ENCODE results near the gene BPIFB1. TPM values are rescaled to one million over a fixed set of nuclear protein-coding genes. Genes with fewer than 3 reads are reported as not detected.

BPIFB1 gene
- total RNA-seq, 1 experiment from 2014 or later = 0.10 TPM

DNA sequence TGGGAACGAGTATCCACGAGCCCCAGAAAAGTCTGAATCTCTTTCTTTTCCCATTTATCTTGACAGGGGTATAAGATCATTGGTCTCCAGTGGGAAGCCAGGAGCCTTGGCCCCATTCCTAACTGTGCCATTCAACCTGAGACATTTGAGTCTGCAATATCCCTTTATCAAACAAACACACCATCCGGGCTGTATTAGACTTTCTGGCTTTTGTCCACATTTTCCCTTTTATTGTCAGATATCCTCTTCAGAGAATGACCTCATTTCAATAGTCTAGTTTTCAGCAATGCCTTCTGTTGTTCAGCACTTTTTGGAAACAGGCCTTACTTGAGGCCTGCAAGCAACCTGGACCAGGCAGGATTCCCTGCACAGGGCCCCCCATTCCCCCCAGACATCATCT, 31.5 kb upstream of the BPIFB1 start:
- ATAC-seq (no peak), DNase-seq (ENCODE audit: low read depth, low spot score) (no peak)
- H3K27me3 ChIP-seq (ENCODE audit: control insufficient read depth, insufficient read depth, low read length) = no peaks in the 10 kb centered on the region
- H3K4me1 ChIP-seq (ENCODE audit: control insufficient read depth, insufficient read depth, low read length) = no peaks in the 10 kb centered on the region
- H3K36me3 ChIP-seq (ENCODE audit: control insufficient read depth, insufficient read depth, low read length) = no peaks in the 10 kb centered on the region
- intact Hi-C loops (cut with micrococcal nuclease; ENCODE audit: unreplicated experiment) (no loop called here), in situ Hi-C loops (cut with HindIII; ENCODE audit: low pct_unique_long_range_greater_than_20kb, low sequenced_read_pairs) (no loop called here)
- TF ChIP-seq, protein P1, sequence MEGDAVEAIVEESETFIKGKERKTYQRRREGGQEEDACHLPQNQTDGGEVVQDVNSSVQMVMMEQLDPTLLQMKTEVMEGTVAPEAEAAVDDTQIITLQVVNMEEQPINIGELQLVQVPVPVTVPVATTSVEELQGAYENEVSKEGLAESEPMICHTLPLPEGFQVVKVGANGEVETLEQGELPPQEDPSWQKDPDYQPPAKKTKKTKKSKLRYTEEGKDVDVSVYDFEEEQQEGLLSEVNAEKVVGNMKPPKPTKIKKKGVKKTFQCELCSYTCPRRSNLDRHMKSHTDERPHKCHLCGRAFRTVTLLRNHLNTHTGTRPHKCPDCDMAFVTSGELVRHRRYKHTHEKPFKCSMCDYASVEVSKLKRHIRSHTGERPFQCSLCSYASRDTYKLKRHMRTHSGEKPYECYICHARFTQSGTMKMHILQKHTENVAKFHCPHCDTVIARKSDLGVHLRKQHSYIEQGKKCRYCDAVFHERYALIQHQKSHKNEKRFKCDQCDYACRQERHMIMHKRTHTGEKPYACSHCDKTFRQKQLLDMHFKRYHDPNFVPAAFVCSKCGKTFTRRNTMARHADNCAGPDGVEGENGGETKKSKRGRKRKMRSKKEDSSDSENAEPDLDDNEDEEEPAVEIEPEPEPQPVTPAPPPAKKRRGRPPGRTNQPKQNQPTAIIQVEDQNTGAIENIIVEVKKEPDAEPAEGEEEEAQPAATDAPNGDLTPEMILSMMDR (IDR thresholded peaks at IDR 0.05) = no peak
- TF ChIP-seq TCF7L2 (IDR thresholded peaks at IDR 0.05; ENCODE audit: low read depth, low read length) (no peak), SIN3A (IDR thresholded peaks at IDR 0.05; ENCODE audit: borderline replicate concordance, insufficient read depth, low read depth, low read length) (no peak), POLR2AphosphoS5 (IDR thresholded peaks at IDR 0.05; ENCODE audit: low read depth, low read length) (no peak), REST (IDR thresholded peaks at IDR 0.05; ENCODE audit: insufficient read depth in 1 of 2, low read depth in 2 of 2, low read length in 1 of 2) (no peak)
- POLR2A ChIA-PET = no interaction called here
- BruUV-seq (replicated peaks) = no TSS peak
- H3K4me3 ChIP-seq (ENCODE audit: low read depth in 2 of 2, low read length in 2 of 2) = no peak overlapping the region
- CTCF ChIA-PET = no interaction called here
- no peak overlapping the region for H3K27ac ChIP-seq (ENCODE audit: low read length)
- H3K9me3 ChIP-seq (ENCODE audit: control insufficient read depth, insufficient read depth, low read depth, low read length) = no peaks in the 10 kb centered on the region

GRCh38 chr20:33252460-33252859, 30.6 kb upstream of the BPIFB1 start:
- H3K27me3 ChIP-seq (ENCODE audit: control insufficient read depth, insufficient read depth, low read length) = no peaks in the 10 kb centered on the region
- H3K4me3 ChIP-seq (ENCODE audit: low read depth in 2 of 2, low read length in 2 of 2) = no peak overlapping the region
- no peak for ATAC-seq
- intact Hi-C loops (cut with micrococcal nuclease; ENCODE audit: unreplicated experiment) = no loop called here
- ChIA-PET CTCF (no interaction called here), POLR2A (interaction anchor here (0.8 kb wide), 1 partner anchor 77 kb away, joined by 7 read pairs; no protein-coding TSS in a partner anchor)
- H3K27ac ChIP-seq (ENCODE audit: low read length) = no peak overlapping the region
- no TSS peak for BruUV-seq (replicated peaks)
- no peaks in the 10 kb centered on the region for H3K36me3 ChIP-seq (ENCODE audit: control insufficient read depth, insufficient read depth, low read length)
- no peaks in the 10 kb centered on the region for H3K9me3 ChIP-seq (ENCODE audit: control insufficient read depth, insufficient read depth, low read depth, low read length)
- in situ Hi-C loops (cut with HindIII; ENCODE audit: low pct_unique_long_range_greater_than_20kb, low sequenced_read_pairs) = no loop called here
- TF ChIP-seq REST (IDR thresholded peaks at IDR 0.05; ENCODE audit: insufficient read depth in 1 of 2, low read depth in 2 of 2, low read length in 1 of 2) = no peak
- DNase-seq (ENCODE audit: low read depth, low spot score) = no peak
- H3K4me1 ChIP-seq (ENCODE audit: control insufficient read depth, insufficient read depth, low read length) = no peaks in the 10 kb centered on the region
